C4-2B (cell line): ENCODE measurements around the gene LRRC2.
"Not testable (repeated sequence)": the region's sequence is repeated elsewhere in the genome, so short reads cannot be mapped to it uniquely, and the experiment has no call there.

Experiments used
- H3K27ac ChIP-seq: fragments of 450-650 bp; 2 replicates; pipeline ENCODE4 v1.5.1; 2017
- CTCF ChIP-seq: fragments of 450-650 bp; conservative IDR thresholded peaks from 2 replicates; pipeline ENCODE4 v1.5.1; 2017; ENCODE audit warnings: mild to moderate bottlenecking
- ZFX ChIP-seq: fragments of 450-650 bp; IDR thresholded peaks from 2 replicates; pipeline ENCODE4 v1.6.1; 2017

LRRC2 gene

GRCh38 chr3:46536758-46537157, 29.3 kb downstream of the LRRC2 start:
- no peak overlapping the region for H3K27ac ChIP-seq
- TF ChIP-seq ZFX (no peak), CTCF (no peak)

GRCh38 chr3:46535746-46536145, 30.4 kb downstream of the LRRC2 start:
- no peak overlapping the region for H3K27ac ChIP-seq
- TF ChIP-seq CTCF, result no peak
- no peak for TF ChIP-seq ZFX

DNA sequence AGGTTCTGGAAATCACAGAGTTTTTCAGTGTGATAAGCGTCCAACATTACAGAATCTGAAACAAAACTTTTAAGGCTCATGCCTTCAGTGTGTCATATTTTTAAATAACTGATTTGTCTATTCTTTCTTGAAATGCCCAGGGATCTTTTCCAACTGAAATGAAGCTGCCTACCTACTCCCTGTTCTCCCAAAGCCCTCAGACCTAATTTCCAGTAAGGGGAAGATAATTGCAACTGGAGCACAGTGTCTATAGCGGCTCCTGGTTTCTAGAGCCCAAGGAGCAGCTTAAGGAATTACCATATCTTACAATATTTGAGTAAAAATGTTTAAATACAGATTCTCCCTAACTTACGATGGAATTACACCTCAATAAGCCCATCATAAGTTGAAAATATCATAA, 33.0 kb downstream of the LRRC2 start:
- H3K27ac ChIP-seq, result no peak overlapping the region
- no peak for TF ChIP-seq ZFX
- no peak for TF ChIP-seq CTCF

GRCh38 chr3:46527239-46527638, 38.9 kb downstream of the LRRC2 start:
- TF ChIP-seq CTCF (no peak), ZFX (no peak)
- H3K27ac ChIP-seq, result no peak overlapping the region

GRCh38 chr3:46524832-46525231, 41.3 kb downstream of the LRRC2 start:
- TF ChIP-seq ZFX (no peak), CTCF (no peak)
- no peak overlapping the region for H3K27ac ChIP-seq

DNA sequence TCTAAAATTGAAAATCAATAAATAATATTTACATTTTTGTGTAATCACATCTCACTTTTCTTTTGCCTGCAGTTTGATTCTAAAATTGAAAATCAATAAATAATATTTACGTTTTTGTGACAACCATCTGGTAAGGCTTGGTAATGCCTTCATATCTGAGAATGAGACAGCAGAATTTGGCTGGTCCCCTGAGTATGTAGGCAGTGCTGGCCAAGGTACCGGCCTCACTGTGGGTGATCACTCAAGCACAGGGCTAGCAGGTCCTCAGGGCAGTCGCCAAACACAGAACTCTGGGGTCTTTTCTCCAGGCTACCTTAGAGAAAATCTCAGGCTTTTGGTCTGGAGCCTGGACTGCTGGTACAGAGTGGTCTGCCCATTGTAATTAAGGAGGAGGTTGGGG, 42.1 kb downstream of the LRRC2 start:
- no peak overlapping the region for H3K27ac ChIP-seq

GRCh38 chr3:46523556-46523955, 42.5 kb downstream of the LRRC2 start:
- no peak overlapping the region for H3K27ac ChIP-seq
- TF ChIP-seq ZFX (no peak), CTCF (no peak)

More for the DNA sequence above, 42.1 kb downstream of the LRRC2 start:
- TF ChIP-seq ZFX, result no peak
- no peak for TF ChIP-seq CTCF

- H3K27ac ChIP-seq, result not testable (repeated sequence)
Measured at GRCh38 chr3:46522201-46522600, 43.9 kb downstream of the LRRC2 start.
